CD4-positive, alpha-beta T cell treated with Interleukin-6 for 4 hours (primary cell): Measurements from ENCODE around the gene GNPTG.

Experiments
- DNase-seq: peaks from one replicate; pipeline ENCODE4 v3.0.0-alpha.2; 2020; ENCODE audit warnings: mixed read lengths

The GNPTG gene

GRCh38 chr16:1349351-1349750 lies 2.4 kb upstream of the GNPTG start:
- no peak for DNase-seq

DNA sequence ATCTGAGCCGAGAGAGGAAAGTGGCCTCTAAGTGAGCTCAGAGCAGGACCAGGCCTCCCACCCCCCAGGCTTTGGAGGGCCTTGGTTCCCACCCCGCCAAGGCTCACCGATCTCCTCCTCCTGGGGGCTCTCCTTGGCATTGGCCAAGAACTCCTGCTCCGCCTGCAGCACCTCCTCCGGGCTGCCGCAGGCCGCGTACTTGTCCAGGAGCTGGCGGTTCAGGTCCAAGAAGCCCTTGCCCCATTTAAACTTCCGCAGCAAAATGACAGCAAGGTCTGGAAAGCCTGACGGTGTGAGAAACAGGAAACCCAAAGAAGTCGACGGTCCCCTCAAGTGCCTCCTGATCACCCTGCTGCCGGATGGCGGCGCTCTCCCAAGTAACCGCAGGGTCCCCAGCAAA lies 1.8 kb upstream of the GNPTG start:
- no peak for DNase-seq

- DNase-seq, result no peak
These were observed 1.0 kb upstream of the GNPTG start for GRCh38 chr16:1350691-1351090.

GRCh38 chr16:1351215-1351581 lies 533 bp upstream of the GNPTG start:
- no peak for DNase-seq

- no peak for DNase-seq
These were observed 3.2 kb downstream of the GNPTG start for GRCh38 chr16:1354815-1355540.

DNA sequence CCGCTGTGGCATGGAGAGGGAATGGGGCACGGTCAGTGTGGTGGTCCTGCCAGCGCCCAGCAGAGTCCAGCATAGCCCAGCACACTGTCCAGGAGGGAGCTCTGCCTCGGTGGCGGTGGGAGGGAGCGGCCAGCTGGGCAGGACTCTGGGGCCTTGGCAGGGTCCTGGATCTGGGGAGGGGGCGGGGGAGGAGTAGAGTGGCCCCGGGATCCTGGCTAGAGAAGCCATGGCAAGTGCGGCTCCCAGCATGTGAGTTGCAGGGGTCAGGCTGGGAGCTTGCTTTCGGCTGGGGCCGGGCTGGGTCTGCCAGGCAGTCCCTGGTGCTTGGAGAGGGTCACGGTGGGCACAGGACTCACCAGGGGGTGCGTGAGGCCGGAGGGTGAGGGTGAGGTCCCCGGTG lies 3.9 kb downstream of the GNPTG start:
- DNase-seq, result no peak

GRCh38 chr16:1356061-1356900 lies 4.5 kb downstream of the GNPTG start:
- no peak for DNase-seq

DNA sequence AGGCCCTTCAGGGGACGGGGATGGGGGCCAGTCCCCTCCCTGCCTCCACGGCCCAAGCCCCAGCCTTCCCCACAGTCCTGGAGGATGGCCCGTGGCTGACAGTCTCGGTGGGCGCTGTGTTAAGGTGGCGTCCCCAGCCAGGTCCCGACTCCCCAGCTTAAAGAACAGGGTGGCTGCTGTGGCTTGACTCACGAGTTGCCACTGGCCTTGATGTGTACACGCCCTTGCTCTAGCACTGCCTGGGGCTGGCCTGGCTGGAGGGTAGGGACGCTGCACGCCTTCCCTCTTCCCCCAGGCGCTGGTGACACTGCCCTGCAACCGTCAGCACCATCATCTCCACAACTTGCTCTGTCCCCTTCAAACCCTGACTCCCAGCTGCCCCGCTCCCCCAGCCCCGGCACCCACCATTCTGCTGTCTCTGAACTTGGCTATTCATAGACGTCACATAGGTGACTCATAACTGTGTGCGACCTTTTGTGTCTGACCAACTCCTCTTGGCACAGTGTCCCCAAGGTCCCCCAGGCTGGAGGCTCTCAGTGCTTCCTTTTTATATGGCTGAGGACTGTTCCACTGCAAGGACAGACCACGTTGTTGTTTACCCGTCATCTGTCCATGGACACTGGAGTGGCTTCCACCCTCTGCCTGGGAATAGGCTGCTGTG lies 6.3 kb downstream of the GNPTG start:
- DNase-seq, result no peak

DNA sequence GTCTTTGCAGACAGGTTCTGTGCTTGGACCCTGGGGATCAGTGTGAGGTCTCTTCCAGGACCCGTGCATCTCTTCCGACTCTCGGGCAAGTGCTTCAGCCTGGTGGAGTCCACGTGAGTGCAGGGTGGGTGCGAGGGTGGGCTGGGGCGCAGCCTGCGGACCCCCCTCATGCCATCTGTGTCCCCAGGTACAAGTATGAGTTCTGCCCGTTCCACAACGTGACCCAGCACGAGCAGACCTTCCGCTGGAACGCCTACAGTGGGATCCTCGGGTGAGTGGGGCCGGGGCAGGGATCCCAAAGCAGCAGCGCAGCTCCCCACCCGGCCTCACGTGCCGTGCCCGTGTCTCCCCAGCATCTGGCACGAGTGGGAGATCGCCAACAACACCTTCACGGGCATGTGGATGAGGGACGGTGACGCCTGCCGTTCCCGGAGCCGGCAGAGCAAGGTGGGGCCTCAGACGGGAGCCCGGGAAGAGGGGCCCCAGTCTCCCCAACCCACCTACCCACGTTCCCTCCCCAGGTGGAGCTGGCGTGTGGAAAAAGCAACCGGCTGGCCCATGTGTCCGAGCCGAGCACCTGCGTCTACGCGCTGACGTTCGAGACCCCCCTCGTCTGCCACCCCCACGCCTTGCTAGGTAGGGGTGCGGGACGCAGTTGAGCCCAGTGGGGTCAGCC lies 10.1 kb downstream of the GNPTG start:
- no peak for DNase-seq

GRCh38 chr16:1362807-1363206 lies 11.1 kb downstream of the GNPTG start:
- DNase-seq, result no peak

GRCh38 chr16:1363501-1364041 lies 11.8 kb downstream of the GNPTG start:
- DNase-seq, result peak; percentile 73

DNA sequence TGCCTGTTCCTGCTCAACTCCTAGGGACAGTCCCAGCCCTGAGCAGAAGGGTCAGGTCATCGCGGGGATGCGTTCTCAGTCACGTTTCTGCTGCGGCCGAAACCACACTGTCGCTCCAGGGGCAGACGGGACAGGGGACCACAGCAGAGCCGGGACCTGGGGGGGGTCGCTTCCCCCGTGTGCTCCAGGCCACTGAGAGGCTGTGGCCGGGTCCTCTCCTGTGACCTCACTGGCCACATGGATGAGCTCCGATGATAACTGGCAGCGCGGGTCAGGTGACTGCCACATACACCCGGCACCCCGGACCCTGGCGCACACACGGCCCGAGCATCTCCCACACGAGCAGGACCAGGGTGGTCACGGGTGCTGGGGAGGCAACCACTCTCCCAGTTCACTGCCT lies 12.8 kb downstream of the GNPTG start:
- DNase-seq, result no peak

- no peak for DNase-seq
These were observed 14.5 kb downstream of the GNPTG start for GRCh38 chr16:1366060-1366711.

DNA sequence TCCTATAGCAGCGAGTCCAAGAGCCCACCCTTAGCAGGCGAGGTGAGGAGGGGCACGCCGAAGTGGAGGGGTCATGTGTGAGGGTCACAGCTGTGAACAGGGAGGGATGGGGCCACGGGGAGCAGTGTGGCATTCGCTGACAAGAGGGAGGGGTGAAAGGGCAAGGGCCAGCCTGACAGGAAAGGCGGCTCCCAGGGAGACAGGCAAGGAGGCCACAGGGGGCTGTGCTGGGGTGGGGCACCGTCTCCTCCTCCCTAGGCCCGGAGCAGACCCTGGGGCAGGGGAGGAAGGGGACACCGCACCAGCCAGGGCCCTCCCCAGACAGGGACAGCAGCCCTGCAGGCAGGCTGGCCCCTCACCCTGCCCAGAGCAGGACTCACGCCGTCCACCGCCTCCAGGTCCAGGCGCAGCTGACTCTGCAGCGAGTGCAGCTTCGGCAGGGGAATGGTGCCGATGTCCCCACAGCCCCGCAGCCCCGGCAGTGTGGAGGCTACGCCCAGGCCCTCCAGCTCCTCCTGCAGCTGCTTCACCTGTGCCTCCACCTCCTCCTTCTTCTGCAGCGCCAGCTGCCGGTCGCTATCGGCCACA lies 15.1 kb downstream of the GNPTG start:
- no peak for DNase-seq

- DNase-seq, result no peak
These were observed 15.9 kb downstream of the GNPTG start for GRCh38 chr16:1367486-1368174.

DNA sequence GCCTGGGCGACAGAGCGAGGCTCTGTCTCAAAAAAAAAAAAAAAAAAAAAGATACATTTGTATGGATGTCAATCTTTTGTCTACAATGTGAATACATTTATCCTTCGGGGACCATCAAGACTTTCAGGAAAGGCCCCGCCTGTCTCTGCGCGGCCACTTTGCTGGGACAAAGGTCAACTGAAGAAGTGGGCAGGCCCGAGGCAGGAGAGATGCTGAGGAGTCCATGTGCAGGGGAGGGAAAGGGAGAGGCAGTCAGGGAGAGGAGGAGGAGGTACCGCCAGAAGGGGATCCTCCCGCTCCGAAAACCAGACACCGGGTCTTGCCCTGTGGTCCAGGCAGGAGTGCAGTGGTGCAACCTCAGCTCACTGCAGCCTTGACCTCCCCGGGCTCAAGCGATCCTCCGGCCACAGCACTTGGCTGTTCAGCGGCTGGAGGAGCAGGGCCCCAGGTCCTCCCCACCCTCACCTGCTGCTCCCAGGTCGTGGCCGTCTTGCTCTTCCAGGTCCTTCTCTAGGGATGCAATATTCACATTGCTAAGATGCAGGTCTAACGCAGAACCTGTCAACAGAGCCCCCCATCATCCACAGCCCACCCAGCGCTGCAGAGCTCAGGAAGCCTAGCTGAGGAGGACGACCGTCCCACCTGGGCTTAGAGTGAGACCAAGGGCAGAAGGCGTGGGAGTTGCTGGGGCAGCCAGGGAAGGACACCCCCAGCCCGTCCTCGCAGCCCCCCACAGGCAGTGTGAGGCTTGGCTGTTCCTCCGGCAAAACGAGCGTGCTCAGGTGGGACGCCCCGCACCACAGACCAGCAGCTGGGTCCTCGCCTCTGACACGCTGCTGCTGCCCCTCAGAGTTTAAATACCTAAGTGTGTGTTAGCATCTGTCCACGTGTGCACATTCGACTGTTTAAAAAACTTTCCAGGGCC lies 19.6 kb downstream of the GNPTG start:
- no peak for DNase-seq

DNA sequence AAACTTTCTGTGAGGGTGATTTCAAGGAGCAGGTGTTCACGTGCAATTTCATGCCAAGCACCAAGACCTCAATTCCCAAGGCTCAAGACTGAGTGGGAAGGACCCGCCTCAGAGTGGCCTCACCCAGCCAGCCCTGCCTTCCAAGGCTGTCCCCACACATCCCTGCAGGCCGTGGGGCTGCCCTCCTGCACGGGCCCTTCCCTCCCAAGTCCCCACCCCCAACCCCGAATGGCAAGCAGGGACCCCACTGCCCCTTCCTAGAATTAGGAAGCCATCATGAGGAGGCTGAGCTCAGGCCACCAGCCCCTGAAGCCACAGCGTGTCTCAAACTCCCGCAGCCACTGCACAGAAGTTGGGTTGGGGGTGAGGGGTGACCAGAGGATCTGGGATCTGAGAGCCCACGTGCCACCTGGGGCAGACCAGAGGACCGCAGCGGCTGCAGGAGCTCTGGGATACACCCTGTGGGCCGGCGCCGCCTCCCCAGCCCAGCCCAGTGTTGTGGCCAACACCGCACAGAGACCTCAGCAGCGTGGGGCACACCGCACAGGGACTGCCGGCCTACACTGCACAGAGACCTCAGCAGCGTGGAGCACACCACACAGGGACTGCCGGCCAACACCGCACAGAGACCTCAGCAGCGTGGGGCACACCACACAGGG lies 20.7 kb downstream of the GNPTG start:
- no peak for DNase-seq

DNA sequence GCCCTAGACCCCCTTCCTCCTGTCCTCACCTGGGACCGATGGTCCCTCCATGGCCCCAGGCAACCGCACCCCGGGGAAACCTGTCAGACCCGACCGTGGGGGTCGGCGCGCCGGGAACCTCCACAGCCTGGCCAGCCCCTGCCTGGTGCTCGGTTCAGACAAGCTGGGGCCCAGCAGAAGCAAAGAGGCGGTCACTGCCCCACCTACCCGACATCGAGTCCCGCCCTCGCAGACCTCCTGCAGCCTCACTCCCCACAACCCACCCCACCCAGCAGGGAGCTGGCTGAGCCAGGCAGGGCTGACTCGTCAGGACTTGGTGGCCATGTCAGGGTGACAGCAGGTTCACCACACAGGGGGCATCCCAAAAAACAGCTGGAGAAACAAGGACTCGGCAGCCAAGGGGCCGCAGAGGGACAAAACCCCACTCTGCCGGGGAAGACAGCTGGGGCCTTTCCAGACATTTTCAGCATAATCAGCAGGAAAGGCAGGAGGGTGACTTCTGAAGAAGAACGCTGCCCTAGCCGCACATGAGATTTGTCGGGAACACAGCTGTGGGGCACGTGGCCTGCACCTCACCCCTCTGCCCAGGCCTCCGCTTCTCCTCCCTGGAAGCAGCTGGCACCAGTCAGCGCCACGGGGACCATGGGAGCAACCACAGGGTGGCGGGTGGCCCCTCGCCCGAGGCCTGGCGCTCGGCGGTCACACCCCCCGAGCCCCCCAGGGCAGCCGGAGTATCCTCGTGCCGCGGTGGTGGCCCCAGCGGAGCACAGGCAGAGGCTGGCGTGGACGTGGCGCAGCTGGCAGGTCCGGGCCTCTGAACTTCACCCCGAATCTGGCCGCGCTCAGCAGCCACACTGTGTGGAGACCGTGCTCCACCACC lies 22.9 kb downstream of the GNPTG start:
- no peak for DNase-seq

GRCh38 chr16:1375298-1375640 lies 23.5 kb downstream of the GNPTG start:
- no peak for DNase-seq
